NCI-H1694 treated with DMSO at 0.1 percent for 48 hours (cell line): ENCODE results near the gene TRIM2.
"Not testable (repeated sequence)": the region's sequence is repeated elsewhere in the genome, so short reads cannot be mapped to it uniquely, and the experiment has no call there.

ENCODE experiments used
- DNase-seq: peaks from one replicate; lab custom pipeline; 2025; lab: John Stamatoyannopoulos, UW

The TRIM2 gene

GRCh38 chr4:153189016-153189801, 15.0 kb upstream of the TRIM2 start:
- DNase-seq: no peak

- DNase-seq: no peak
Measured at GRCh38 chr4:153191795-153192363, 12.4 kb upstream of the TRIM2 start.

- no peak for DNase-seq
Measured at GRCh38 chr4:153197301-153197700, 6.9 kb upstream of the TRIM2 start.

DNA sequence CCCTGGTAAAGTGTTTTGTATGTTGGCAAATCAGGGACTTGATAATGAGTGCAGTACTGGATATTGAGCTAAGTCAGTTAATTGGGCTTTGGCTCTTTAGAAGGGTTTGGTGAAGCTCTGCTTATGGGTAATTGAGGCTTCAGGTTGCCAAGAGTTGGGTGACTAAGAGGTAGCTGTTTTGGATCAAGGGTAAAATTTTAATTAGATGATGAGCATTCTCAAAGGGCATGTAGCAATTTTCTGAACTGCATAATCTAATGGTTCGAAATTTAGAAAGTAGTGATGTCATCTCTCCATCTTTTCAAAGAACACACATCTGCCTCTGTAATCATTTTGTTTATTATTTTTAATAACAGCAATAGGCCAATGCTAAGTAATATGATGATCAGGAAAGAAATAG, 5.5 kb upstream of the TRIM2 start:
- no peak for DNase-seq

- not testable (repeated sequence) for DNase-seq
Measured at GRCh38 chr4:153203746-153204145, 497 bp upstream of the TRIM2 start.

GRCh38 chr4:153204728-153205648, 745 bp downstream of the TRIM2 start:
- no peak for DNase-seq

DNA sequence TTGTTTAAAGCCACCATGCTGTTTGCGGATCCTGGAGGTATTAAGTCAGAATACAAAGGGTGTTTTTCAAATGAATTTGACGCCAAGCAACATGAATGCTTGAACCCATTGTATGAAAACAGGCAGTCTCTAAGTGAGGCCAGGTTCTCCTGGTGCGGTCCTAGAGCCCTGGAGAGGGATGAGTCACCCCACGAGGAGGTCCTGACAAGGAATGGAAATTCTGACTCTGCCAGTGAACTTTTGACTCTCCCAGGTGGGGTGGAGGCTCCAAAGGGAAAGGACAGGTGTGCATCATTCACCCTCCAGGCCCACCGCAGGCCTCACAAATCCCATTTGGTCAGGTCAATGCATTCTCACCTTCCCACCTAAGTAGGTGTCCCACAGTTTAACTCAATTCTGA, 1.5 kb downstream of the TRIM2 start:
- DNase-seq: no peak

DNA sequence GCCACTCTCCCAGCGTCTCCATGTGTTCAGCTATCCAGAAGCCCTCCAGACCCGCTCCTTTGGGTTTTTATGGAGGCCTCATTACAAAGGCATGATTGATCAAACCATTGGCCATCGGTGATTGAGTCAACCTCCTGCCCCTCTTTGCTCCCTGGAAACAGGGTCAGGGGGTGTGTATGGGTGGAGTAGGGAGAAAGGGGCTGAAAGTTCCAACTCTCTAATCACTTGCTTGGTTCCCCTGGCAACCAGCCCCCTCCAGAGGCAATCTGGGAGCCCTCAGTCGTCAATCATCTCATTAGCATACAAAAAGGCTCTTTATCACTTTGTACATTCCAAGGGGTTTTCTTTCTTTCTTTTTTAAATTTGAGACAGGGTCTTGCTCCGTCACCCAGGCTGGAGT, 2.3 kb downstream of the TRIM2 start:
- no peak for DNase-seq

DNA sequence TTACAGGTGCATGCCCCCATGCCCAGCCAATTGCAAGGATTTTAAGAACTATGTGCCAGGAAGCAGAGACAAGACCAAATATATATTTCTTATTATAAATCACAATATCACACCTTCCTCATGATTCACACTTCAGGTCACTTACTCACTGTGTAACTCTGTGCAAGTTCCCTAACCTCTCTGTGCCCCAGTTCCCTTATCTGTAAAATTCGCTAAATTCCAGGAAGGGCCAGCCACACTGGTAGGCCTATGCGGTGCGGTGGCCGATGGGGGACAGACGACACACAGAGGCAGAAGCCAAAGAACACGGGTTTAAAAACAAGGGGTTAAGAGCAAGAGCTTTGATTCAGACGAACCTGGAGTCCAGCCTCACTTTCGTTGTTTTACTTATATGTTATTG, 2.8 kb downstream of the TRIM2 start:
- DNase-seq: no peak

DNA sequence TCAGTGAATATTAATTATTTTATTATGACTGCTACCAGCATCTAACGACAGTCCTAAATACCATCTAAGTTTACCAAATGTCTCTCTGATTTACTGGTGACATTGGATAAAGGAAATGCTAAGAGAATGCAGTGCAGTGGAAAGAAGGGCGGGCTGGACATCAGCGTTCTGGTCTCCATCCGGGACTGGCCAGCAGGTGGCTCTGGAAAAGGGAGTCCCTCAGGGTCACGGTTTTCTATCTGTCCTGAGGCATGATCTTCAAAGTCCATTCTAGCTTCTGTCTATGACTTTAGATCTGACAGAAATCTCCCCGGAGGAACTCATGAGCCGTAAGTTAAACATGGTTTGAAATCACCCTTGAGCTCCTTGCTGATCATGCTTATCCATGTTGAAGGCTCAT, 3.3 kb downstream of the TRIM2 start:
- no peak for DNase-seq

DNA sequence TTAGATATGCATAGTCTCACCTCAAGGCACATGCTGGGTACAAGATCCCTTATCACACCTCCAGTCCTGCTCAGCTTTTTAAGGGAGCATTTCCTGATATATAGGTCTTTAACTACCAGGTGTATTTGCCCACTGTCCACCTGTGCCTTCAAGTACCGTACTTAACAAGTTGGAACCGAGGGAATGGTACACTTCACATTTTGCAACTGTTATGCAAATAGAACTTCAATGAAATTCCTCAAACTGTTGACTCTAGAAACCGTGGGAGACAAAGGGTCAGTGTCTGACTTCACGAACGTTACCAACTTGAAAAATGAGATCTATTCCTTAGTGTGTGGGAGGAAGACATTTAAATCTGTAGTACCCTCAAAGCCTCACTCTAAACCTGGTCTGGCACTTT, 5.2 kb downstream of the TRIM2 start:
- no peak for DNase-seq

DNA sequence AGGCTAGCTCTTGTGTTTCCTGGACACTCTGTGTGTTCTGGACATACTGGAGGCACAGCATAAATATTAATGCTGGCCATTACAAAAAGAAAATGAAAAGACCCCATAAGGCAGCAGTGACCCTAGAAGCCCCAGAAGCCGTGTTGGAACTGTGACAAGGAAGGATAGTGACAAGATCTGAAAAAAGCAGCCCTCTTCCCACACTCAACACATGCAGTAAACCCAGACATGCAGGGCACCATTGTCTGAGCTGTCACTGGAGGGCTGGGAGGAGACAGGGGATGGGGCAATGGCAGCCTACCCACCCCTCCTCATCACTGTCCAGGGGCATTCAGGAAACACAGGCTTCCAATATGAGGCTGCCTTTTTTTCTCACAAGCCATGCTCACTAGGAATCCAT, 6.5 kb downstream of the TRIM2 start:
- DNase-seq: no peak

DNA sequence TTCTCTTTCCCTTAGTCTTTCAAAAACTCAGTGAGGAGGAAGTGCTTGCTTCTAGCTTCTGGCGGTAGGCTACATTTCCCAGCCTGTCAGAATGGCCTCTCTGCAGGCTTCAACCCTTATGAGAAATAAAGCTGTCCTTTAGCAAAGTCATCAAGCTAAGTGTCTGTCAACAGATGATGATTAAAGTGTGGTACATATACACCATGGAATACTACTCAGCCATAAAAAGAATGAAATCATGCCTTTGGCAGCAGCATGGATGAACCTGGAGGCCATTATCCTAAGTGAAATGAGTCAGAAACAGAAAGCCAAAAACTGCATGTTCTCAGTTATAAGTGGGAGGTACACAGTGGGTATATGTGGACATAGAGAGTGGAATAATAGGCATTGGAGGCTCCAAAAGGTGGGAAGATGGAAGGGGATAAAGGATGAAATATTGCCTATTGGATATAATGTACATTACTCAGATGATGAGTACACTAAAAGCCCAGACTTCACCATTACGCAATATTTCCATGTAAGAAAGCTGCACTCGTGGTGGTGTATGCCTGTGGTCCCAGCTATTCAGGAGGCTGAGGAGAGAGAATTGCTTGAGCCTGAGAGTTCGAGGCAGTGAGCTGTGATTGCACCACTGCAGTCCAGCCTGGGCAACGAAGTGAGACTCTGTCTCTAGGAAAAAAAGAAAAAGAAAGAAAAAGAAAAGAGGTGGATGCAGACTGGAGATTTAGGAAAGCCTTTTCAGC, 7.9 kb downstream of the TRIM2 start:
- no peak for DNase-seq

GRCh38 chr4:153212736-153213135, 8.5 kb downstream of the TRIM2 start:
- no peak for DNase-seq

- DNase-seq: no peak
Measured at GRCh38 chr4:153215921-153216320, 11.7 kb downstream of the TRIM2 start.

DNA sequence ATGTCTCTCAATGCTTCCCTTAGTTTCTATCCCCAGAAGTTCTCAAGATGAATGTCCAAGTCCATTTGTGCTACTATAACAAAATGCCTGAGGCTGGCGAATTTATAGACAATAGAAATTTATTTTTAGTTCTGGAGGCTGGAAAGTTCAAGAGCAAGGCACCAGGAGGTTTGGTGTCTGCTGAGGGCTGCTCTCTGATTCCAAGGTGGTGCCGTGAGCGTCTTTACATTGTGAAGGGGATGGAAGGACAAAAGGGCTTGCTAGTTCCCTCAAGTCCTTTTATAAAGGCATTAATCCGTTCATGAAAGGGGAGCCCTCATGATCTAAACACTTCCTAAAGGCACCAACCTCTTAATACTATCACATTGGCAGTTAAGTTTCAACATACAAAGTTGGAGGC, 12.3 kb downstream of the TRIM2 start:
- no peak for DNase-seq

- no peak for DNase-seq
Measured at GRCh38 chr4:153217440-153217839, 13.2 kb downstream of the TRIM2 start.

GRCh38 chr4:153218961-153219360, 14.7 kb downstream of the TRIM2 start:
- no peak for DNase-seq

DNA sequence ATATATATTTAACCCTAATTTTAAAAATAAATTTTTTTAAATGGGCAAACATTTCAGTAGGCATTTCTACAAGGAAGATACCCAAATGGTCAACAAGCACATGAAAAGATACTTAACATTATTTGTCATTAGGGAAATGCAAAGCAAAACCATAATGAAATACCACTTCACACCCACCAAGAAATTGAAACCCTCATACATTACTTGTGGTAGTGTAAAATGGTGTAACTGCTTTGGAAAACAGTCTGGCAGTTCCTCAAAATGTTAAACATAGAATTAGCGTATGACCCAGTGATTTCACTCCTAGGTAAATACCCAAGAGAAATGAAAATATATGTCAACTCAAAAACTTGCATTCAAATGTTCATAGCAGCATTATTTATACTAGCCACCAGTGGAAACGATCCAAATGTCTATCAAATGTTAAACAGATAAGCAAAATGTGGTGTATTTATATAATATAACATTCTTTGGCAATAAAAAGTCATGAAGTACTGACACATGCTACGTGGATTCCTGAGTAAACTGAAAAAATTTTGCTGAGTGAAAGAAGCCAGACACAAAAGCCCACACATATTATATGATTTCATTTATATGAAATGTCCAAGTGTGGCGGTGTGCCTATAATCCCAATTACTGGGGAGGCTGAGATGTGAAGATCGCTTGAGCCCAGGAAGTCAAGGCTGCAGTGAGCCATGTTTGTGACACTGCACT, 16.6 kb downstream of the TRIM2 start:
- no peak for DNase-seq

DNA sequence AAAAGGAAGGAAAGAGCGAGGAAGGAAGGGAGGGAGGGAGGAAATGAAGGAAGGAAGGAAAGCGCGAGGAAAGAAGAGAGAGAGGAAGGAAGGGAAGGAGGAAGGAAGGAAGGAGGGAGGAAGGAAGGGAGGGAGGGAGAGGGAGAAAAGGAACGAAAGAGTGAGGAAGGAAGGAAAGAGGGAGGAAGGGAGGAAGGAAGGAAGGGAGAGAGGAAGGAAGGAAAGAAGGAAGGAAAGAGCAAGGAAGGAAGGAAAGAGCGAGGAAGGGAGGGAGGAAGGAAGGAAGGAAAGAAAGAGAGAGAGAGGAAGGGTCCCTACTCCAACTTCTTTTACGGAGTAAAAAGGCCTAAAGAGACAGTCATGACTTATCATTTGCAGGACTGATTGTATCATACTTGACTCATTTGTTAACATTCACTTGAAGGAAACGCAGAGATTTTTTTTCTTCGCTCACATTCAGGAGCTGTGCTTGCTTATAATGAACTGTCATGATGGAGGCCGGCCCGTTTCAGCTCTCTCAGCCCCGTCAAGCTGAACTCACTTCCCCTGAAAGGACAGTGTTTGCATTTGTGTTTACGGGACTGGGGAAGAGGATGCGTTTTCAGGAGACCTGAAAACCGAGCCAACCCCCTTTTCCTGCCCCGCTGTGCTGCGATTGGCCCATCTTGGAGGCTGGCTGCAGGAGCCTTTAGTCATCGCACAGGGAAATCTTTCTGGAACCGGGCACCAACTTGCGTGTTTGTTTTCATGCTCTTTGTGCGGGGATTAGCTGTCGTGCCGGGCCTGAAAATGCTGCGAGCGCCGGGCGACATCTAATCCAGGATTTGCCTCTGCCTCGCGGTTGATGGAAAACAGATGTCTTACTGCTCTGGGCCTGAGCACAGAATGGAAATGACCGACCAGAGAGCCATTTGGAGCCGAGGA, 17.8 kb downstream of the TRIM2 start:
- DNase-seq: peak; percentile 13
